ENCODE results near the gene KRT31.

GRCh38 chr17:41396340-41396739, 1.1 kb downstream of the KRT31 start:
- TF ChIP-seq ZNF777 (tag by site-specific recombination; IDR thresholded peaks at IDR 0.05; ENCODE audit: borderline replicate concordance) (no peak), CTCF (tag by site-specific recombination; IDR thresholded peaks at IDR 0.05) (no peak), ZNF621 (tag by site-specific recombination; IDR thresholded peaks at IDR 0.05) (no peak), ZNF792 (tag by site-specific recombination; IDR thresholded peaks at IDR 0.05) (no peak), SETDB1 (IDR thresholded peaks at IDR 0.05; ENCODE audit: insufficient read length, low read length) (no peak)

Measured in HEK293 (cell line).